Stimulated activated CD8-positive, alpha-beta memory T cell treated with anti-CD3 and anti-CD28 coated beads, Interleukin-7, amount 100 ng/mL, for 1 hour (primary cell): ENCODE data around the gene EYS.

Experiments used
- DNase-seq, 2 donors: peaks; one replicate each; pipeline ENCODE4 v3.0.0-alpha.2; 2020; ENCODE audit warnings: low read depth in 2 of 2

The EYS gene

DNA sequence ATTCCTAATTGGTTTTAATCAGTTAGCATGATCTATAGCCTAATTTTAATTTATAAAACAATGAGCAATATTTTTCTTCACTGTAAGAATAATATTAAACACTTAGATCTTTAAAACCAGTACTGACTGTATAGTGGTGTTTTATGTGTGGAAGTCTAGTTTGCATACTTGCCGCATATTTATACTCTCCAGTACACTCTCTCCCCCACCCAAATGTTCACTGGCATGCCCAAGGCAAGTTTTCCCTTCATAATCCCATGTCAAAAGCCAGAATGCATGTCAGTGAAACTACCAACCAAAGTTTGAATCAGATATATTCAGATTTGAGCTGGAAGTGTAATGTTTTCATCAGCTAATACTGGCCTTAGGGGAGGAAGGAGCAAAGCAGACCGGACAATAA, 1565.3 kb downstream of the EYS start:
- DNase-seq, result no peak

DNA sequence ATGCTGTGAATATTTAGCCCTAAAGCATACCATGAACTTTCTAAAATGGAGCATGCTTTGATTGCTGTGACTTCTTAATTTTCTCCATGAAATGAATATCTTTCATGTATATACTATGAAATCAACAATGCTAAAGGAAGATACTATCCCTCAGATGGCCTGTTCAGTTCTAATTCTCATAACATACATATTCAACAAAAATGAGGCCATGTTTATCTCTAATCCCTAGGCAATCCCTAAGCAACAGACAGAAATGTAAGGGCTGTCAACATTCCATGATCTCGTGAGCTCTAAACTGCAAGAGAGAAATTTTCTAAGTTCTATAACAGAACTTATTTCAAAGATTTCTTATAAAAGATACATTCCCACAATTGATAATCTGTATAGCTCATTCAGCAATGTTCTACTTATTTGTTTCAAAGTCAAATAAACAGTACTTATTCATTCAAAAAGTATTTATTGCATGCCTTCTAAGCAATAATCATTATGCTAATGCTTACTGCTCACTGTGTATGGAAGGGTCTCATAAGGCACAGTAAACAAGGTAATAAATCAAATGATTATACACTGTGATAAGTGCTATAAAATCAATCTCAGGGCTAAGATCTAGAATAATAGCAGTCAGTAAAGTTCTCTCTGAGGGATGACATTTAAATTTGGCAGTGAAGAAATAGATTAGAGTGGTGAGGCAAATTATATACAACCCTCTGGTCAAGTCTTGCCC, 1578.6 kb downstream of the EYS start:
- DNase-seq, result no peak

DNA sequence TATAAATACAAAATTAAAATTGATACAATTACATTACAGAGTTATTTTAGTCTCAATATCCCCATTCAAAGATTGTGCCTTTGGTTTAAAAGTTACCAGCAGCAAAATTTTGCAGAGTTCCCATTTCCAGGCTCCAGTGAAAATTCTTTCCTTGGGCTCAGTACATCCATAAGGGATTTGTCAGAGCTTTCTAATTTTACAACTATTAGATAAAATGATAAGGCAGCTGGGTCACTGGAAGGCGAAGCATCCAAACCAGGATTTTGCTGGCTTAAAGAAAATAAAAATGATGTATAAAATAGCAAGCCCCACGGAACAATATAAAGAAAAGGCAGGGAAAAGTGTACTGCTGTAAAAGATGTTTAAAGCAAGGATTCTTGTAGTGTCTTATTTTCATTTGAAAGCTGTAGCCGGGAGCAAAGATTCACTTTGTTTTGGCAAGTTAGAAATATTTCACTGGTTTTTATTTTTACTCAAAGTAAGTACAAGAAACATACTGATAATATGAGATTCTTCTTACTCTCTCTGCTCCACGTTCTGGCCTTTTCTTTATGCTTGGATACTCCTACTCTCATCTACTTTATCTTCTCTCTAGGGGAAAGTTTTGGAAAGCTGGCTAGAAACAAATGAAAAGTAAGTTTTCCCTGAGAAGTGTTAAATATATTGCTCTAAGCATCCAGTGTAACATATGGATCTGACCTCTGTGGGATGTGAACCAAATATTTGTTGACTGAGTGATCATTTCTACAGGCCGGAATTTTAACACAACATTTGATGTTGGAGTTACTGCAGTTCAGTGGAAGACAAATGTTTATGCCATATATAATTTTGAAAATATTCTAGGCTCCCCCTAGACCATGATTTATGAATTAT, 1583.0 kb downstream of the EYS start:
- DNase-seq, result no peak

DNA sequence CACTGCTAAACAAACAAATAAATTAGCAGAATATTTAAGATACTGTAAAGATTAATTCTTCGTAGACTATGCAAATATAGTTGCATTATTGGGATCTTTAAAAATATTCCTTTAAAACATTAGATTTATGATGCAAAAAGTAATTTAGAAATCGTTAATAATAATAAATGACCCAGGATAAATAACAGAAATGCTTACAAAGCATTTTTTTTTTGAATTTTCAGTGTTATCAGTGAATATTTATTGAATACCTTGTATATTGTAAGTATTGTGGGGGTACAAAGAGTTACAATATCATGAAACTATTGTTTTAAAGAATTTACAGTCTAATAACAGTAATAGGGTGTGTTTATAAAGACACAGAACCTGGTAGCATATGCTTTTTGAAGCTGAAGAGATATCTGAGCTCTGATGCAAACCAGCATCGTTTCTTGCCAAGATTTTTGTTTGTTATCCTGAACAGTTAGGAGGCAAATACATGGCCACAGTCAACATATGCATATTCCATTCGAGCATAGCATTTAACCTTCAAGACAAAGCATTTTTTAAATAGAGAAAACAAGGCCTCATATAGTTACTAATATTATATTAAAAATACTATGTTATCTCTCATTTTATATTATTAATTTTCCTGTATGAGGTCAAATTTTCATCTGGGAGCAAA, 1584.2 kb downstream of the EYS start:
- no peak for DNase-seq

DNA sequence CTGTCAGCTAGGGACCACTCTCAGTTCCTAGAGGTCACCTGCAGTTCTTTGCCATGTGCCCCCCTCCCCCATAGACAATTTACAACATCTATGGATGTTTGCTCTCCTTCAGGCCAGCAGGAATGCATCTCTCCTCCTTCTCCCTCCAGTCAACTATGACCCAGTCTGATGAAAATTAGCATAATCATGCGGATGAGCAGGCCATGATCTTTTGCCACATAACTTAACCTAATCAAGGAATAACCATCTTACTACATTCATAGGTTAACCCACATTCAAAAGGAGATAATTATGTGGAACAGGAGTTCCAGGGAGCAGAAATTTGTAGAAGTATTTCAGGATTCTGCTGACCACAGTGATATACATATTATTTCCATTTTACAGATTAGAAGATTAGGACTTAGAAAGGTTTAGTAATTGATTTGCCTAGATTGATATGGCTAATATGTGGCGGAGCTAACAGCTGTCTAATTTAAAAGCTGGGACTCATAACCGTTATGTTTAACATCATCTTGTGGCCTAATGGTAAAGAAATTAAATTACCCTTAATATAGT, 1585.9 kb downstream of the EYS start:
- no peak for DNase-seq

DNA sequence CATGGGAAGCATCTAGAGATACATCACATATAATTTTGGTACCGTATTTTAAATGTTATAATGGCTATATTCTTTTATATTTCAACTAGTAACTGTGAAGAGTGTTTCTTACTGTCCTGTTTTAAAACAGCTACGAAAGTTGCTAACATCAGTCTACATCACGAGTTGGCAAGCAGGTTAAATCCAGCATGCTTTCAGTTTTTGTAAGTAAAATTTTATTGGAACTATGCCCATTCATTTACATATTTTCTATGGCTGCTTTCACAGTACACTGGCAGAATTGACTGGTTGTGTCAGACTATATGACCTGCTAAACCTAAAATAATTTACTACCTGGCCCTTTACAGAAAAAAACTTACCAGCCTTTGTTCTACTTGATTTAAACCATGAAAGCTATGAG, 1593.3 kb downstream of the EYS start:
- no peak for DNase-seq

DNA sequence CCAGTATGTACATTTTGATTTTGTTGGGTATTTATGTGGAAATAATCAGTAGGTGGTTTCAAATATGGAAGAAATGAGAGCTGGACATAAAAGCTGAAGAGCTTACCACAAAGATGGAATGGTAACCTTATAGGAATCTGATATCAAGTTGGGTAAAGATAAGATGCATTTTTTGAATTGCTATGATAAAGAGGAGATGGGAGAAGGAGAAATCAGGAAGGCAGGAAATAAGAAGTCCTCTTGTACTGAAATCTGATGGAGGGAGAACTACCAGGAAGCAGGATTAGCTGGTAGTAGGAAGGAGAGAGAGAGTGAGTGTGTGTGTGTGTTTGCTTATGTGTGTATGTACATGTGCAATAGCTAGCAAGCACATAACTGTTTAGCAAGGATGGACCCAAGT, 1603.0 kb downstream of the EYS start:
- no peak for DNase-seq

DNA sequence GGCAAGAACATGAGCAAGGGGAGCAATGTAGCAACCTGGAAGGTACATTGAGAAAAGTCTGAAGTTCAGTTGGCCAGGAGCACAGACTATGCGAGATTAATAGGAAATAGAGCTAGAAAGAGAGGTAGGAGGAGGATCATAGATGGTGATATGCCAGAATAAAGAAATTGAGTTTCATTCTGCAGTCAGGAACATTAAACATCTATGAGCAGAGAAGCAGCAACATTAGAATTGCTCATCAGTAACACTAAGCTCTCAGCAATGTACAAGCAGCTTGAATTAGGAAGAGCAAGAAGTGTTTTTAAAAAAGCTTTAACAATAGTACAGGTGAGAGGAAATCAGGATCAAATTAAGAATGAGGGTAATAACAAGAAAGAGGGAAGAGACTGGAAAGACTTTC, 1603.5 kb downstream of the EYS start:
- no peak for DNase-seq

DNA sequence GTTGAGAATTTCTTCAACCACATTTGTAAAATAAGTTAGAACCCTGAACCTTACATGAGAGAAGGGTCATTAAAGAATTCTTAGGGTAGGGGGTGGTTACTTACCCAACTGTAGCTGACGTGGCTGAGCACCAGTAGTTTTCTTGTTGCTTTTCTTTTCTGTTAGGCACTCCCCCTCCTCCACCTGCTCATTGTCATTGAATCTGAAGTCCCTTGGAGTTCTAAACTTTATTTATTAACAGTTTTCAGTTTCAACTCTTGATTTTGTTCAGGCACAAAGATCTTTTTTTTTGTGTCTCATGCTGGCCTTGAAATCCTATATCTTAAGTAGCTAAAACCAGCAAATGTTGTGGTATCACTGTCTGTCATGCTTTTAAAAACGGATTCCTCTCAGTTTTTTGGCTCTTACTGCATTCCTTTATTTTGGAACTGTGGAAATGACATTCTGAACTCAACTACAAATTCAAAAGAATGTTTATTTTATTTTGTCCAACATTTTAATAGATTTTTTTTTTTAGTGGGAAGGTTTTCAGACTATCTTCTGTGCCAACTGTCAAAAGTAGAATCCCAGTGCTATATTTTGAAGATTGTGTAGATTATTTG, 1606.2 kb downstream of the EYS start:
- DNase-seq, result no peak

DNA sequence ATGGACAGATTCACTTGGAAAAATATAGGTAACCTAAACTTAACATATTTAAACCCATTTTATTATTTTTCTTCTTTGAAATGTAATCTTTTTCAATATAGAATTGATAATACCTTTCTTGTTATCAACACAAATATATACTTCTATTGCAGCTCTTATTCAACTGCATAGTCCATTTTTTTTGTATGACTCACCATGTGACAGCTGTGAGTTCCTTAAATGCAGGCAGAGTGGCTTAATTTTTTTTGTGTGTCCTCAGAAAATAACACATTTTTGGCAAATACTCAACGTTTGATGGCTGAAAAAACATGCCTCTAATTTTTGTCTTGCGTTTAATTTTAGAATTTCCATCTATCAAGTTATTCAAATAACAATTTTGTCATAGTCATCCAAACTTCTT, 1616.7 kb downstream of the EYS start:
- DNase-seq, result no peak

DNA sequence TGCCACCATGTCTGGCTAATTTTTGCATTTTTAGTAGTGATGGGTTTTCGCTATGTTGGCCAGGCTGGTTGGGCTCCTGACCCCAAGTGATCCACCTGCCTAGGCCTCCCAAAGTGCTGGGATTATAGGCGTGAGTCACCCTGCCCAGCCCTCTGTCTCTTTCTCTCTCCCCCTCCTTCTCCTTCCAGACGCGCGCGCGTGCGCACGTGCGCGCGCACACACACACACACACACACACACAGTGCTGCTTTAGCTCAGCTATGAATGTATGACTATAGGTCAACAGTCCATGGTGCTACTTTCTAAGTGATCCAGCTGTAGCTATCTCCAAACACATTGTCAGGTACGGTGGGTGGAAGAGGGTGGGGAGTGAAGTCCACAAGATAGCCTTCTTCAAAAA, 1621.9 kb downstream of the EYS start:
- DNase-seq, result no peak

DNA sequence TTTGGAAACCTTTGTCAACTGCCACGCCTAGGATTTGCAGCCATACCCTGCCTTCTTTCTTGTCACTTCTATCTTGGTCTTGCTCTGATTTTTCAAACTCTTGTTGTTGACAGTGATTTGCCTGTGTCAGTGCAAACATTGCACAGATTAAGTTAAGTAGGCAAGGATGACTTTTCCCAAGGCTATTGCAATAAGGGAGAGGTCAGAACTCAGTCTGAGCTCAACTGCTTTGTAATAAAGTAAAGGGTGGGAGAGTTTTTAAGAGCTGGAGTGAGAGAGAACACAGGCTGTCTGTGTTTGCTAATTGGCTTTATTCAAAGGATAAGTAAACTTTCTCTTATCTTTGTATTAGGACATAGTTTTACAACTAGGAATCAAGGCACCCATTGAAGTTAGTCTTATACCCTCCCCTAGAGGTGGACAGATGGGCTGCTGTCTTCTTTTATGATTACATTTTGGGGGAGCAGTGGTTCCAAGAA, 1622.8 kb downstream of the EYS start:
- no peak for DNase-seq

DNA sequence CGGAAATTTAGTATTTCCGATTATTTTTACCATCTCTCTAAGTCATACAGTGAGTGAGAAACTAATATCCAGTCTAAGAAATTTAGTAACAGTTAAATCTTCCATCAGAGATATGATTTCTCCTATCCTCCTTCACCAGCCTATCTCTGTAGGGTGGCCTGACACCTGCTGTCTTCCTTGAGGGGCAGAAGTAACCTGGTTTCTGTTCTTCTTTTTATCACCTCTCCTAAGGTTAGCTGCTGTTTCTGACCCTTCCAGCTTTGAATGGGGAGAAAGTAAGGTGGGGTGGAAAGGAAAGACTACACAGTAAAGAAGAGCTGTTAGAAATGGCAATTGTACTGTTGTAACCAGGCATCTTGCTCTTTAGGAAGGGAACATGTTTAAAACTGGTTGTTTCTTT, 1623.8 kb downstream of the EYS start:
- no peak for DNase-seq

DNA sequence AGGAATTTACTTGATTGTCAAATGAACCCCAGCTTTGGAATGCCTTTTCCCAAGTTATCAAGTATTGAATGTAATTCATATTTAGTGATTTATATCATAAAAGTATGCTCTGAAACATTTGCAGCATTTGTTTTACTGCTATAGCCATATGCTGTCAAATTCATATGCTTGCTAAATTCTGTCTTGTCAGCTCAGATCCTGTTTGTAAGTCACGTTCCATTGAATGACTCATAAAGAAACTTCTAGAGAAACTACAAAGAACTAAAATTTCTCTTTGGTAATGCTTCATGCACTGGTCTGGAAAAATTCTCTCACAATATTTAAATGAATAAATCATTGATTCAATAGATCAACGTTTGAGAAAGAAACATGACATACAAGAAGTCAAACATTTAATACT, 1625.6 kb downstream of the EYS start:
- no peak for DNase-seq

DNA sequence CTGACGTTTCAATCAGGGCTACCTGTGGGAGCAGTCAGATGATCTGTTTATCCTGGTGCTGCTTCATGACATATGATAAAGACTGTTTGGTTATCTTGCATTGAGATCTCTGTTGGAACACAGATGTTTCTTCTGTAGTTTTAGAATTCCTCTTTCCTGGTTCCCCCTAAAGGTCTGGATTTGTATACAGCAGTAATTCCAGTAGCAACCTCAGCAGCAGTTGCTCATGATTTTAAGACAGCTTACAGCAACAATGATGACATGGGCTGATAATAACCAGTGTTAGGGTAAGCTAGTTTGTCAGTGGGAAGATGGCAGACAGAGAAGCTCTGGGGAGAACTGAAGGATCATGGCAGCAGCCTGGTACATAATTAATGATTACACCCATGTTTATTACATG, 1632.0 kb downstream of the EYS start:
- DNase-seq, result no peak

DNA sequence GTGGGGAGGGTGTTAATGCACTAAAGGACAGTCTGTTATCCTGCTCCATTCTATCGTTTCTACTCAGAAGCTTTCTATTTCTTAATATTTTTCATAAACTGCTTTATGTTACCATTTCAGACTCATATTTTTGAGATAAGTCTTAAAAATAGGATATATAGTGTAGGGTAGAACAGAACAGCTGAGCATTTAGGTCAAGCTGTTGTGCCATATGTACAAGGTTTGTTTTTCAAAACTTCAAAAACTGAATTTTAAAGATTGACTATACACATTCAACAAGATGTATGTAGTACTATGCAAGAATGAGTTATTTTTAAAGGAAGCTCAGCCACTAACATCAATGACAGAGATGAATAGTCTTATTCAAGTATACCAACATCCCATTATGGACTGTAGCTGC, 1634.3 kb downstream of the EYS start:
- DNase-seq, result no peak

DNA sequence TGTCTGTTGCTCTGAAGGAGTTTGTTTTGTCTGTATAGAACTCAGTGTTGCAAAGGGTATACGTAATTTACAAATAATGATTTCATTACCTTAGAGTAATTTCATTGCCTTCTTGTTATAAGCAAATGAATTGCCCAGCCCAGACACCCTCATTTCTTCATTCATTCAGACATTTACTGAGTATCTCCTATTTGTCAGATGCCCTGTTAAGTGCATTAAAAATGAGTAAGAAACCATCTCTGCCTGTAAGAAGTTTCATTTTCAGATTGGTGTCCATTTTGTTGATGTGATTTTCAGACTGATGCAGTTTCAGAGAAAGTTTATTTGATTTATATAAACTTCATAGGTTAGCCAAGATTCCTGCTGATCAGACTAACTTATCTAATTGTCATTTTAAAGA, 1642.1 kb downstream of the EYS start:
- no peak for DNase-seq

DNA sequence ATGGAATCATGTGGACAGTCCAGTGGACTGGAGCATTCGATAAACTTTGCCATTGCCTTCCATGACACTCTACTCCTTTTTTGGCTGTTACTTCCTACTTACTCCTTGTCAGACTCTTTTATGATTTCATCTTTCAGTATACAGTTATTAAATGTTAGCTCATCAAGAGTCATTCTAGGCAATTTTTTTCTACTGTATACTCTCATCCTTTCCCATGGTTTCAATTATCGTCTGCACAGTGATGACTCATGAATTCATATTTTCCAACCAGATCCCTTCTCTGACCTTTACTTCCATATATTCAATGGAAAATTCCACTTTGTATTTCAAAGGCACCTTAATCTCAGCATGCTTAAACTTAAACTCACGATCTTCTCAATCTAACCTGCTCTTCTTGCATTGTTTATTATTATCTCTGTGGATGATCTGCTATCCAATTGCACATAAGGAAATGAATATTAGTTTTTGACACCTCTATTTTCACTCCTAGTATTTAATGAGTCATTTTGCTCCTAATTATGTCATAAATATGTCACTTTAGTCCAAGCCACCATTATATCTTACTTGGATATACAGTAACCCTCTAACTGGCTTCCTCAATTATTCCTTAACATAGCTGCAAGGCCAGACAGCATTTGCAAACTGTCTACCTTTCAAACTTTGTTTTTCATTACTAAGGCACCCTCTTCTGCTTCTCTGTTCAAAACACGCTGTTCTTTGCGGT, 1643.9 kb downstream of the EYS start:
- DNase-seq, result no peak

DNA sequence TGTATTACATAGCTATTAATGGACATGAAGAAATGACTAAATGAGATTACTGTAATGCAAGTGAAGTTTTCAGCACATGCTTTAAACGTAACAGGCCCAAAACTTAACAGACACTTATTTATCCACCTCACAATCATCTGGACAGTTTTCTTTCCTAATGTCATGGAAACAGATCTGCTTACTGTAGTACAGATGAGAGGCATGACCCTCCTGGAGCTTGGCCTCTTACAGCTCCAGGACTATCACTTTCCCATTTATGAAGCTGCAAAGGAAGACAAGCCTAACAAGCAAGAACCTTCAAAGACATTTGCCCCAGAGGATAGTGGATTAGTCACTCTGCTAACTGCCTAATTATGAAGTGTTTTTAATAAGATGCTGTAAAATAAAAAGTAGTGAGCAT, 1652.2 kb downstream of the EYS start:
- DNase-seq, result no peak

DNA sequence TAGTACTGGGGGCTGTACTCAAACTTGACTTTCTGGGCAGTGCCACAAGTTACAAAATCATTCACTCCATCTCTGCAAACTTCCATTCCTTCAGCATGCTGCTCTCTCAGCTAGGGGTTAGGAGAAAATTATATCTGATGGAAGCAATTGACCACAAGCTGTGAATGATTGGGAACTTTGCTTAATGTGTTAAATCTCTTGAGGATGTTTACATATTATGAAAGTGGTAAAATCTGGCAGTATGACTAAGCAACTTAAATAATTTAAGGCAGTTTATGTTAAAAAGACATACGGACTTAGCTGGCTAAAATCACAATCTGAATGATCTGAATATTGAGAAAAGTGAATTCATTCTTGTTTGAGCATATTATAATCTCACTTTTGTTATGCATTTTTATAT, 1656.4 kb downstream of the EYS start:
- no peak for DNase-seq

DNA sequence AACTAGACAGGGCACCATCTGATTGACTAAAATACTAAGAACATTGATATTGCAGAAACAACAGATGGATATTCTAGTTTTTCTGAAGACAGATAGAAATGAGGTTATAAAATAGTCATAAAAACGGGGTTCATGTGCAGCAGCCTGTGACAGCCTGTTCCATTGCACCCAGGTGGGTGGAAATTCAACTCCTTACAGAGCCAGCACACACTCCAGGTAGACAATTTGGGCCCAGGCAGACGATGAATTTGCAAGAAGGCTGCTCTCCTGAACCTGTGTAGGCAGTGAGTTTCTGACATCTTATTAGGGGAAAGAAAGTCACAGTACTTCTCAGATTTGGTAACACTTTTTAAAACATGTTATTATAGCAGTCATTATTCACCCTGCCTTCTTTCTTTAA, 1657.3 kb downstream of the EYS start:
- DNase-seq, result no peak
